Liver (tissue), 9 donors: Measurements from ENCODE around the gene SHFL. TPM values are rescaled to one million over a fixed set of nuclear protein-coding genes. Genes with fewer than 3 reads are reported as not detected.

Source experiments
- DNase-seq: peaks from one replicate; pipeline ENCODE4 v3.0.0-alpha.2; 2017; ENCODE audit warnings: low spot score
- H3K27ac ChIP-seq, 2 donors: one replicate each; pipeline ENCODE4 v1.7.0; 2013; ENCODE audit warnings: inconsistent platforms in 2 of 2, low read length in 2 of 2, control low read depth in 1 of 2, low read depth in 1 of 2, mild to moderate bottlenecking in 1 of 2
- H3K27me3 ChIP-seq, 4 donors: one replicate each; pipeline versions ENCODE4 v1.6.1 to v1.7.0; 2013; ENCODE audit warnings: low read length in 3 of 4, inconsistent platforms in 1 of 4, mild to moderate bottlenecking in 1 of 4, moderate library complexity in 1 of 4; ENCODE audit not compliant: control insufficient read depth in 4 of 4, insufficient read depth in 4 of 4
- H3K36me3 ChIP-seq, 4 donors: one replicate each; pipeline versions ENCODE4 v1.6.1 to v1.7.0; 2013; ENCODE audit warnings: low read length in 3 of 4, mild to moderate bottlenecking in 3 of 4, low read depth in 1 of 4, moderate library complexity in 1 of 4; ENCODE audit not compliant: control insufficient read depth in 4 of 4, insufficient read depth in 3 of 4
- H3K4me1 ChIP-seq, 4 donors: one replicate each; pipeline versions ENCODE4 v1.6.1 to v1.7.0; 2013; ENCODE audit warnings: low read length in 3 of 4, mild to moderate bottlenecking in 3 of 4, moderate library complexity in 1 of 4; ENCODE audit not compliant: control insufficient read depth in 4 of 4, insufficient read depth in 4 of 4
- H3K4me3 ChIP-seq, 3 donors: one replicate each; pipeline versions ENCODE4 v1.6.1 to v1.7.0; 2013; ENCODE audit warnings: low read length in 3 of 3, control low read depth in 1 of 3, low read depth in 1 of 3, mild to moderate bottlenecking in 1 of 3
- H3K9ac ChIP-seq, 2 donors: one replicate each; pipeline ENCODE4 v1.7.0; 2013; ENCODE audit warnings: low read length in 2 of 2, mild to moderate bottlenecking in 2 of 2, moderate library complexity in 2 of 2, control low read depth in 1 of 2, low read depth in 1 of 2
- H3K9me3 ChIP-seq, 4 donors: one replicate each; pipeline versions ENCODE4 v1.6.1 to v1.7.0; 2013; ENCODE audit warnings: low read length in 3 of 4; ENCODE audit not compliant: control insufficient read depth in 4 of 4
- EGR1 ChIP-seq, 2 donors: IDR thresholded peaks; 2 replicates each; pipeline ENCODE4 v1.6.1; 2016 to 2018; ENCODE audit warnings: antibody characterized with exemption in 2 of 2, low read depth in 2 of 2
- FOXA1 ChIP-seq: IDR thresholded peaks from 2 replicates; pipeline ENCODE4 v1.6.1; 2016; ENCODE audit warnings: antibody characterized with exemption
- FOXA2 ChIP-seq: IDR thresholded peaks from 2 replicates; pipeline ENCODE4 v1.6.1; 2016; ENCODE audit warnings: antibody characterized with exemption
- HNF4A ChIP-seq, 2 donors: conservative IDR thresholded peaks; 2 replicates each; pipeline ENCODE4 v1.6.1; 2016; ENCODE audit warnings: antibody characterized with exemption in 2 of 2, mild to moderate bottlenecking in 2 of 2
- HNF4G ChIP-seq: IDR thresholded peaks from 2 replicates; pipeline ENCODE4 v1.6.1; 2016; ENCODE audit warnings: antibody characterized with exemption
- JUND ChIP-seq, 2 donors: IDR thresholded peaks; 2 replicates each; pipeline ENCODE4 v1.6.1; 2016; ENCODE audit warnings: antibody characterized with exemption in 2 of 2
- NR2F2 ChIP-seq: IDR thresholded peaks from 2 replicates; pipeline ENCODE4 v1.6.1; 2016; ENCODE audit warnings: antibody characterized with exemption
- RAD21 ChIP-seq, 2 donors: IDR thresholded peaks; 2 replicates each; pipeline ENCODE4 v1.6.1; 2016; ENCODE audit warnings: antibody characterized with exemption in 2 of 2, mild to moderate bottlenecking in 2 of 2
- RXRA ChIP-seq, 2 donors: IDR thresholded peaks; 2 replicates each; pipeline ENCODE4 v1.6.1; 2017 to 2018; ENCODE audit warnings: antibody characterized with exemption in 2 of 2, mild to moderate bottlenecking in 1 of 2
- SP1 ChIP-seq: IDR thresholded peaks from 2 replicates; pipeline ENCODE4 v1.6.1; 2018; ENCODE audit warnings: antibody characterized with exemption, mild to moderate bottlenecking
- TAF1 ChIP-seq: conservative IDR thresholded peaks from 2 replicates; pipeline ENCODE4 v1.6.1; 2016; ENCODE audit warnings: antibody characterized with exemption, mild to moderate bottlenecking
- ZBTB33 ChIP-seq: IDR thresholded peaks from 2 replicates; pipeline ENCODE4 v1.6.1; 2016; ENCODE audit warnings: antibody characterized with exemption
- WGBS: extraction: QIAGEN DNeasy Blood & Tissue Kit; methylation state at CpG from one replicate; pipeline ENCODE4 v1.1.7; 2013; 5-methylcytosine and 5-hydroxymethylcytosine counted together
- polyA plus RNA-seq, 2 donors: library from polyadenylated mRNA; stranded (reverse) in 1 of 2; unstranded in 1 of 2; fragments of 200-250 nt in 1 of 2; fragments of >200 nt in 1 of 2; fragmentation: Nextera tagmentation in 1 of 2; extraction: Ambion mirVana in 1 of 2; gene quantifications; one replicate each; pipeline versions ENCODE4 v1.2.1 to v1.2.3, GENCODE V29; 2013 to 2015
- total RNA-seq, 2 donors: library from RNA; depleted of rRNA; stranded (reverse); fragments of >200 nt; gene quantifications; one replicate each; pipeline ENCODE4 v1.2.3, GENCODE V29; 2014
- TF ChIP-seq, protein P1 (sequence below): IDR thresholded peaks from 2 replicates; pipeline ENCODE4 v1.6.1; 2016; ENCODE audit warnings: antibody characterized with exemption
- TF ChIP-seq, protein P2 (sequence below): IDR thresholded peaks from 2 replicates; pipeline ENCODE4 v1.6.1; 2016; ENCODE audit warnings: antibody characterized with exemption
- TF ChIP-seq, protein P3 (sequence below): fragments of 150-350 bp; IDR thresholded peaks from 2 replicates; pipeline ENCODE4 v1.5.1; 2017; ENCODE audit warnings: improper control_type of control experiment, low read depth, low read length; ENCODE audit not compliant: missing input control
- donor health status: healthy.
- donor health status: healthy.
- donor health status: healthy.
- donor health status: healthy.
- donor health status: healthy.

SHFL gene
- total and polyA plus RNA-seq, 4 donors: 13.1 to 104 (median 84.7) TPM

- WGBS: 96% methylated on average over 27 of the region's 27 CpGs
Measured at GRCh38 chr19:10138879-10139795, 53.0 kb downstream of the SHFL start.

GRCh38 chr19:10139952-10140351, 53.8 kb downstream of the SHFL start:
- H3K4me1 ChIP-seq: no peaks in the 10 kb centered on the region
- H3K4me3 ChIP-seq: no peak overlapping the region
- no peaks in the 10 kb centered on the region for H3K27me3 ChIP-seq
- H3K36me3 ChIP-seq: peaks cover 32 to 84% (median 50%) of the 10 kb centered on the region in 4 donors
- WGBS: 98% methylated on average over 23 of the region's 23 CpGs
- DNase-seq: no peak
- no peak overlapping the region for H3K9ac ChIP-seq
- no peak overlapping the region for H3K27ac ChIP-seq
- no peak for TF ChIP-seq TAF1
- TF ChIP-seq, protein P1, sequence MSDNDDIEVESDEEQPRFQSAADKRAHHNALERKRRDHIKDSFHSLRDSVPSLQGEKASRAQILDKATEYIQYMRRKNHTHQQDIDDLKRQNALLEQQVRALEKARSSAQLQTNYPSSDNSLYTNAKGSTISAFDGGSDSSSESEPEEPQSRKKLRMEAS: no peak
- TF ChIP-seq, protein P2, sequence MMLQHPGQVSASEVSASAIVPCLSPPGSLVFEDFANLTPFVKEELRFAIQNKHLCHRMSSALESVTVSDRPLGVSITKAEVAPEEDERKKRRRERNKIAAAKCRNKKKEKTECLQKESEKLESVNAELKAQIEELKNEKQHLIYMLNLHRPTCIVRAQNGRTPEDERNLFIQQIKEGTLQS: no peak
- TF ChIP-seq RXRA (IDR thresholded peaks at IDR 0.05): no peak
- no peak for TF ChIP-seq EGR1 (IDR thresholded peaks at IDR 0.05; ENCODE audit: low read depth in 2 of 2)
- TF ChIP-seq FOXA1: no peak
- TF ChIP-seq HNF4G: no peak
- no peak for TF ChIP-seq FOXA2
- no peaks in the 10 kb centered on the region for H3K9me3 ChIP-seq

More at GRCh38 chr19:10138879-10139795, 53.0 kb downstream of the SHFL start:
- TF ChIP-seq RAD21 (IDR thresholded peaks at IDR 0.05) (no peak), FOXA1 (no peak), SP1 (no peak), JUND (IDR thresholded peaks at IDR 0.05) (no peak), FOXA2 (no peak), HNF4G (no peak)
- TF ChIP-seq, protein P3, sequence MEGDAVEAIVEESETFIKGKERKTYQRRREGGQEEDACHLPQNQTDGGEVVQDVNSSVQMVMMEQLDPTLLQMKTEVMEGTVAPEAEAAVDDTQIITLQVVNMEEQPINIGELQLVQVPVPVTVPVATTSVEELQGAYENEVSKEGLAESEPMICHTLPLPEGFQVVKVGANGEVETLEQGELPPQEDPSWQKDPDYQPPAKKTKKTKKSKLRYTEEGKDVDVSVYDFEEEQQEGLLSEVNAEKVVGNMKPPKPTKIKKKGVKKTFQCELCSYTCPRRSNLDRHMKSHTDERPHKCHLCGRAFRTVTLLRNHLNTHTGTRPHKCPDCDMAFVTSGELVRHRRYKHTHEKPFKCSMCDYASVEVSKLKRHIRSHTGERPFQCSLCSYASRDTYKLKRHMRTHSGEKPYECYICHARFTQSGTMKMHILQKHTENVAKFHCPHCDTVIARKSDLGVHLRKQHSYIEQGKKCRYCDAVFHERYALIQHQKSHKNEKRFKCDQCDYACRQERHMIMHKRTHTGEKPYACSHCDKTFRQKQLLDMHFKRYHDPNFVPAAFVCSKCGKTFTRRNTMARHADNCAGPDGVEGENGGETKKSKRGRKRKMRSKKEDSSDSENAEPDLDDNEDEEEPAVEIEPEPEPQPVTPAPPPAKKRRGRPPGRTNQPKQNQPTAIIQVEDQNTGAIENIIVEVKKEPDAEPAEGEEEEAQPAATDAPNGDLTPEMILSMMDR: no peak
- Histone ChIP-seq H3K27me3 (no peaks in the 10 kb centered on the region), H3K36me3 (peaks cover 33 to 84% (median 50%) of the 10 kb centered on the region in 4 donors), H3K4me1 (no peaks in the 10 kb centered on the region), H3K9ac (no peak overlapping the region), H3K4me3 (no peak overlapping the region), H3K27ac (no peak overlapping the region), H3K9me3 (no peaks in the 10 kb centered on the region)
- DNase-seq: no peak

- Histone ChIP-seq H3K27me3 (no peaks in the 10 kb centered on the region), H3K27ac (no peak overlapping the region), H3K9ac (no peak overlapping the region), H3K4me1 (no peaks in the 10 kb centered on the region), H3K9me3 (no peaks in the 10 kb centered on the region), H3K36me3 (peaks cover 23 to 86% (median 50%) of the 10 kb centered on the region in 4 donors), H3K4me3 (no peak overlapping the region)
- WGBS: 96% methylated on average over 13 of the region's 13 CpGs
- no peak for DNase-seq
- TF ChIP-seq HNF4G: no peak
- no peak for TF ChIP-seq NR2F2
- TF ChIP-seq FOXA1: no peak
- no peak for TF ChIP-seq RXRA (IDR thresholded peaks at IDR 0.05)
- TF ChIP-seq EGR1 (IDR thresholded peaks at IDR 0.05; ENCODE audit: low read depth in 2 of 2): no peak
- no peak for TF ChIP-seq RAD21 (IDR thresholded peaks at IDR 0.05)
- TF ChIP-seq ZBTB33: no peak
- TF ChIP-seq, protein P2: no peak
- TF ChIP-seq, protein P1: no peak
- TF ChIP-seq HNF4A (conservative IDR thresholded peaks at IDR 0.05): no peak
- TF ChIP-seq, protein P3: no peak
Measured at GRCh38 chr19:10141479-10141878, 55.4 kb downstream of the SHFL start.
